ENCODE measurements around the gene DLG2.

DLG2 gene

GRCh38 chr11:85582111-85582510 is 45.0 kb downstream of the DLG2 start:
- no peak overlapping the region for H3K4me3 ChIP-seq (ENCODE audit: low read depth, low read length)
- TF ChIP-seq, protein P1, sequence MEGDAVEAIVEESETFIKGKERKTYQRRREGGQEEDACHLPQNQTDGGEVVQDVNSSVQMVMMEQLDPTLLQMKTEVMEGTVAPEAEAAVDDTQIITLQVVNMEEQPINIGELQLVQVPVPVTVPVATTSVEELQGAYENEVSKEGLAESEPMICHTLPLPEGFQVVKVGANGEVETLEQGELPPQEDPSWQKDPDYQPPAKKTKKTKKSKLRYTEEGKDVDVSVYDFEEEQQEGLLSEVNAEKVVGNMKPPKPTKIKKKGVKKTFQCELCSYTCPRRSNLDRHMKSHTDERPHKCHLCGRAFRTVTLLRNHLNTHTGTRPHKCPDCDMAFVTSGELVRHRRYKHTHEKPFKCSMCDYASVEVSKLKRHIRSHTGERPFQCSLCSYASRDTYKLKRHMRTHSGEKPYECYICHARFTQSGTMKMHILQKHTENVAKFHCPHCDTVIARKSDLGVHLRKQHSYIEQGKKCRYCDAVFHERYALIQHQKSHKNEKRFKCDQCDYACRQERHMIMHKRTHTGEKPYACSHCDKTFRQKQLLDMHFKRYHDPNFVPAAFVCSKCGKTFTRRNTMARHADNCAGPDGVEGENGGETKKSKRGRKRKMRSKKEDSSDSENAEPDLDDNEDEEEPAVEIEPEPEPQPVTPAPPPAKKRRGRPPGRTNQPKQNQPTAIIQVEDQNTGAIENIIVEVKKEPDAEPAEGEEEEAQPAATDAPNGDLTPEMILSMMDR (IDR thresholded peaks at IDR 0.05; ENCODE audit: low read depth, low read length), result no peak

DNA sequence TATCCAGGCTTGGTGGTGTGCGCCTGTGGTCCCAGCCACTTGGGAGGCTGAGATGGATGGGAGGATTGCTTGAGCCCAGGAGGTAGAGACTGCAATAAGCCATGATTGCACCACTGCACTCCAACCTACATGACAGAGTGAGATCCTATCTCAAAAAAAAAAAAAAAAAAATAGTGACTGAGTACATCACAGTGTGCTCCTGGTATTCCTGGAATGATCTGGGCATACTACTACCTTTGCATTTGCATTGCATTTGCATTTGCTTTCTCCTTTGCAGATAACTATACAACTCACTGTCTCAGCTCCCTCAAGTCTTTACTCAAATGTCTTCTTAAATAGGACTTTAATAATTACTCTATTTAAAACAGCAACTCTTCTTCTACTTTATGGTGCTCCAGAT is 51.8 kb downstream of the DLG2 start:
- TF ChIP-seq, protein P1 (IDR thresholded peaks at IDR 0.05; ENCODE audit: low read depth, low read length), result no peak

GRCh38 chr11:85572056-85572455 is 55.1 kb downstream of the DLG2 start:
- TF ChIP-seq, protein P1 (IDR thresholded peaks at IDR 0.05; ENCODE audit: low read depth, low read length), result no peak
- H3K4me3 ChIP-seq (ENCODE audit: low read depth, low read length), result no peak overlapping the region

More for the DNA sequence above, 51.8 kb downstream of the DLG2 start:
- H3K4me3 ChIP-seq (ENCODE audit: low read depth, low read length), result no peak overlapping the region

- H3K4me3 ChIP-seq (ENCODE audit: low read depth, low read length), result no peak overlapping the region
- TF ChIP-seq, protein P1 (IDR thresholded peaks at IDR 0.05; ENCODE audit: low read depth, low read length), result no peak
These were observed 57.6 kb downstream of the DLG2 start for GRCh38 chr11:85569525-85569924.

GRCh38 chr11:85558411-85558810 is 68.7 kb downstream of the DLG2 start:
- TF ChIP-seq, protein P1 (IDR thresholded peaks at IDR 0.05; ENCODE audit: low read depth, low read length), result no peak

GRCh38 chr11:85551881-85552280 is 75.3 kb downstream of the DLG2 start:
- H3K4me3 ChIP-seq (ENCODE audit: low read depth, low read length), result no peak overlapping the region
- TF ChIP-seq, protein P1 (IDR thresholded peaks at IDR 0.05; ENCODE audit: low read depth, low read length), result no peak

More at GRCh38 chr11:85558411-85558810, 68.7 kb downstream of the DLG2 start:
- no peak overlapping the region for H3K4me3 ChIP-seq (ENCODE audit: low read depth, low read length)

GRCh38 chr11:85541683-85542082 is 85.5 kb downstream of the DLG2 start:
- H3K4me3 ChIP-seq (ENCODE audit: low read depth, low read length), result no peak overlapping the region
- TF ChIP-seq, protein P1 (IDR thresholded peaks at IDR 0.05; ENCODE audit: low read depth, low read length), result no peak

Measured in WI38 (cell line).